A549 (cell line): ENCODE results near the gene GPR12. TPM values are rescaled to one million over a fixed set of nuclear protein-coding genes. Genes with fewer than 3 reads are reported as not detected.

Source experiments
- ATAC-seq, 2 experiments: fragments of 200-7000 bp in 1 of 2; fragments of >200 bp in 1 of 2; cut with Nextera tagmentation in 1 of 2; cut with Tn5 transposase in 1 of 2; 3 replicates each; pipeline versions ENCODE4 v1.8.0 to v1.9.1; 2018 to 2020; ENCODE audit warnings: mild to moderate bottlenecking in 1 of 2, moderate library complexity in 1 of 2
- CTCF ChIA-PET: fragments of 300-600 bp; sonication (Branson Sonifier 250); formaldehyde crosslinking; extraction: SDS; loops from one replicate; lab custom pipeline; 2021; ENCODE audit warnings: antibody characterized with exemption, inconsistent platforms; lab: Yijun Ruan, JAX
- POLR2A ChIA-PET: fragments of 350-600 bp; formaldehyde crosslinking; extraction: SDS; loops from one replicate; lab custom pipeline; 2021; ENCODE audit warnings: antibody characterized with exemption, inconsistent platforms; lab: Yijun Ruan, JAX
- DNase-seq, 2 experiments: peaks; one replicate each; pipeline versions ENCODE4 v3.0.0 to v3.0.0-alpha.2; 2011 to 2016; ENCODE audit warnings: low read depth in 1 of 2, low spot score in 1 of 2
- FAIRE-seq: peaks from 2 replicates; lab custom pipeline; 2011; peaks lifted over from hg19 to GRCh38; lab: Jason Lieb, UNC
- H3K27ac ChIP-seq, 2 experiments: fragments of >200 bp; sonication (Bioruptor Twin); formaldehyde crosslinking; 3 replicates each; pipeline ENCODE4 v1.5.1; 2016 to 2017
- H3K4me1 ChIP-seq: fragments of >200 bp; sonication (Bioruptor Twin); formaldehyde crosslinking; 3 replicates; pipeline ENCODE4 v1.6.1; 2016
- H3K4me2 ChIP-seq: fragments of >200 bp; sonication (Bioruptor Twin); formaldehyde crosslinking; 3 replicates; pipeline ENCODE4 v1.6.1; 2016
- H3K4me3 ChIP-seq: fragments of >200 bp; sonication (Bioruptor Twin); formaldehyde crosslinking; 3 replicates; pipeline ENCODE4 v1.5.1; 2016
- H3K9me3 ChIP-seq: fragments of >200 bp; sonication (Bioruptor Twin); formaldehyde crosslinking; 3 replicates; pipeline ENCODE4 v1.6.1; 2016
- ATOH8 ChIP-seq: fragments of 250-450 bp; sonication (Bioruptor Pico); IDR thresholded peaks from 2 replicates; pipeline ENCODE4 v1.5.0; 2020; ENCODE audit warnings: low read depth, mild to moderate bottlenecking, moderate library complexity
- BHLHE40 ChIP-seq: IDR thresholded peaks from 2 replicates; pipeline ENCODE4 v1.6.1; 2012; ENCODE audit warnings: low read depth, low read length, inconsistent platforms
- CEBPB ChIP-seq, 2 experiments: fragments of >200 bp in 1 of 2; sonication (Bioruptor Twin) in 1 of 2; formaldehyde crosslinking in 1 of 2; IDR thresholded peaks; 2 replicates each; pipeline ENCODE4 v1.6.1; 2012 to 2016
- CHD2 ChIP-seq: fragments of 150-350 bp; IDR thresholded peaks from 2 replicates; pipeline ENCODE4 v1.6.1; 2014; ENCODE audit warnings: low read length; ENCODE audit not compliant: partially characterized antibody
- CTCF ChIP-seq: fragments of >200 bp; sonication (Bioruptor Twin); formaldehyde crosslinking; IDR thresholded peaks from 3 replicates; pipeline ENCODE4 v1.5.1; 2016
- ESRRA ChIP-seq: fragments of 150-350 bp; IDR thresholded peaks from 2 replicates; pipeline ENCODE4 v1.6.1; 2014; ENCODE audit warnings: mild to moderate bottlenecking, low read length, borderline replicate concordance
- GATA3 ChIP-seq: IDR thresholded peaks from 2 replicates; pipeline ENCODE4 v1.6.1; 2012; ENCODE audit warnings: borderline replicate concordance
- HDAC2 ChIP-seq: fragments of 200-600 bp; sonication (generic); IDR thresholded peaks from 2 replicates; pipeline ENCODE4 v1.6.1; 2016
- HES2 ChIP-seq: fragments of >200 bp; sonication (Bioruptor Twin); formaldehyde crosslinking; IDR thresholded peaks from 2 replicates; pipeline ENCODE4 v1.6.1; 2016
- HEYL ChIP-seq: fragments of 250-450 bp; sonication (Bioruptor Pico); IDR thresholded peaks from 2 replicates; pipeline ENCODE4 v1.8.0; 2021; ENCODE audit warnings: mild to moderate bottlenecking, moderate library complexity
- HOXA7 ChIP-seq: fragments of 250-450 bp; sonication (Bioruptor Pico); IDR thresholded peaks from 2 replicates; pipeline ENCODE4 v1.5.0; 2020; ENCODE audit warnings: mild to moderate bottlenecking, moderate library complexity
- JUN ChIP-seq, 2 experiments: fragments of >200 bp; sonication (Bioruptor Twin); formaldehyde crosslinking; IDR thresholded peaks; 2 replicates in 1 of 2; 3 replicates in 1 of 2; pipeline ENCODE4 v1.6.1; 2016 to 2017
- MAFK ChIP-seq: fragments of 450-650 bp; IDR thresholded peaks from 2 replicates; pipeline ENCODE4 v1.6.1; 2014; ENCODE audit not compliant: partially characterized antibody
- MYC ChIP-seq: IDR thresholded peaks from 2 replicates; pipeline ENCODE4 v1.6.1; 2012; ENCODE audit warnings: mild to moderate bottlenecking, inconsistent platforms, low read length, improper control_type of control experiment, borderline replicate concordance
- NFE2L2 ChIP-seq: fragments of 150-350 bp; conservative IDR thresholded peaks from 2 replicates; pipeline ENCODE4 v1.6.1; 2014; ENCODE audit warnings: low read length
- NPAS2 ChIP-seq: fragments of 250-450 bp; sonication (Bioruptor Pico); IDR thresholded peaks from 2 replicates; pipeline ENCODE4 v1.8.0; 2022; ENCODE audit warnings: mild to moderate bottlenecking, moderate library complexity, borderline replicate concordance
- PBX3 ChIP-seq: IDR thresholded peaks from 2 replicates; pipeline ENCODE4 v1.6.1; 2012
- PHF8 ChIP-seq: fragments of 200-600 bp; sonication (generic); IDR thresholded peaks from 2 replicates; pipeline ENCODE4 v1.6.1; 2016; ENCODE audit warnings: low read depth, mild to moderate bottlenecking, antibody characterized with exemption, moderate library complexity, borderline replicate concordance
- POLR2A ChIP-seq: IDR thresholded peaks from 2 replicates; pipeline ENCODE4 v1.6.1; 2012; ENCODE audit warnings: mild to moderate bottlenecking, low read length
- RAD21 ChIP-seq, 2 experiments: fragments of >200 bp in 1 of 2; sonication (Bioruptor Twin) in 1 of 2; formaldehyde crosslinking in 1 of 2; IDR thresholded peaks in 1 of 2; conservative IDR thresholded peaks in 1 of 2; 2 replicates in 1 of 2; 3 replicates in 1 of 2; pipeline ENCODE4 v1.6.1; 2012 to 2018; ENCODE audit warnings: inconsistent platforms in 1 of 2
- REST ChIP-seq: fragments of 200-600 bp; sonication (generic); IDR thresholded peaks from 2 replicates; pipeline ENCODE4 v1.6.1; 2016; ENCODE audit warnings: antibody characterized with exemption, mild to moderate bottlenecking, moderate library complexity
- SREBF2 ChIP-seq: fragments of 450-650 bp; IDR thresholded peaks from 2 replicates; pipeline ENCODE4 v1.6.1; 2014; ENCODE audit warnings: mild to moderate bottlenecking, moderate library complexity
- TFCP2L1 ChIP-seq: fragments of 250-450 bp; sonication (Bioruptor Pico); IDR thresholded peaks from 2 replicates; pipeline ENCODE4 v1.5.0; 2021; ENCODE audit warnings: mild to moderate bottlenecking
- USF2 ChIP-seq: fragments of 450-650 bp; IDR thresholded peaks from 2 replicates; pipeline ENCODE4 v1.6.1; 2014; ENCODE audit warnings: antibody characterized with exemption
- WGBS: methylation state at CpG from one replicate; pipeline ENCODE4 v1.1.6; 2017; ENCODE audit errors: missing lambda C conversion rate; 5-methylcytosine and 5-hydroxymethylcytosine counted together
- polyA plus RNA-seq, 4 experiments: library from polyadenylated mRNA; depleted of rRNA in 3 of 4; stranded (reverse); fragments of >200 nt; fragmentation: RNase III in 1 of 4; extraction: RNeasy Plus Mini Kit Qiagen cat#74134 plus additional on column Dnase treatment in 1 of 4; gene quantifications; 2 replicates in 3 of 4; 3 replicates in 1 of 4; pipeline ENCODE4 v1.2.3, GENCODE V29; 2011 to 2017

Gene GPR12
- polyA plus RNA-seq, 2 of the 4 experiments (the other 2 are of a cell fraction), result not detected

GRCh38 chr13:26743971-26744370 is 16.6 kb downstream of the GPR12 start:
- TF ChIP-seq RAD21 (conservative IDR thresholded peaks at IDR 0.05 in 1 of 2, IDR thresholded peaks at IDR 0.05 in 1 of 2) (no peak), HOXA7 (no peak), PHF8 (no peak), CEBPB (IDR thresholded peaks at IDR 0.05) (no peak), HES2 (no peak), BHLHE40 (no peak), CHD2 (no peak), SREBF2 (no peak), USF2 (no peak), JUN (IDR thresholded peaks at IDR 0.05) (no peak), NPAS2 (CRISPR knock-in tag) (no peak), REST (no peak), GATA3 (no peak)
- DNase-seq (no peak), FAIRE-seq (no peak), ATAC-seq (no peak)
- Histone ChIP-seq H3K27ac (no peak overlapping the region), H3K4me3 (no peak overlapping the region), H3K4me1 (no peaks in the 10 kb centered on the region), H3K4me2 (no peak overlapping the region), H3K9me3 (no peaks in the 10 kb centered on the region)
- WGBS, result 24% methylated on average over 6 of the region's 7 CpGs
- CTCF ChIA-PET, result no interaction called here
- POLR2A ChIA-PET, result no interaction called here

- Histone ChIP-seq H3K4me3 (no peak overlapping the region), H3K27ac (no peak overlapping the region), H3K4me1 (no peaks in the 10 kb centered on the region), H3K4me2 (no peak overlapping the region), H3K9me3 (no peaks in the 10 kb centered on the region)
- 67% methylated on average over 23 of the region's 25 CpGs for WGBS
- ChIA-PET POLR2A (no interaction called here), CTCF (interaction anchor here (0.6 kb wide), 1 partner anchor 618 kb away, joined by 3 read pairs; no protein-coding TSS in a partner anchor)
- ATAC-seq, result no peak
- no peak for FAIRE-seq
- no peak for DNase-seq
- TF ChIP-seq CTCF (no peak), REST (no peak), POLR2A (no peak), NFE2L2 (no peak), PBX3 (no peak), TFCP2L1 (no peak), CEBPB (IDR thresholded peaks at IDR 0.05) (no peak), SREBF2 (no peak), MYC (no peak), RAD21 (conservative IDR thresholded peaks at IDR 0.05 in 1 of 2, IDR thresholded peaks at IDR 0.05 in 1 of 2) (no peak), ESRRA (no peak), MAFK (no peak), PHF8 (no peak), HEYL (CRISPR knock-in tag) (no peak), HDAC2 (no peak), ATOH8 (no peak)
These were observed 17.8 kb downstream of the GPR12 start for GRCh38 chr13:26742691-26743358.
